MM.1S (cell line): ENCODE data around the gene RAB10.

Experiments
- EZH2 ChIP-seq: fragments of 300-600 bp; sonication (generic); optimal IDR thresholded peaks from 2 replicates; pipeline ENCODE3; 2017; ENCODE audit warnings: low read depth, mild to moderate bottlenecking, antibody characterized with exemption, low read length, mixed read lengths
- EZH2phosphoT487 ChIP-seq: fragments of 300-600 bp; sonication (generic); IDR thresholded peaks from 2 replicates; pipeline ENCODE4 v1.6.1; 2018; ENCODE audit warnings: antibody characterized with exemption, low read length
- TF ChIP-seq, protein P1 (sequence below): fragments of 300-600 bp; sonication (generic); IDR thresholded peaks from 2 replicates; pipeline ENCODE4 v1.5.1; 2016; ENCODE audit warnings: antibody characterized with exemption, low read length, mixed read lengths

DNA sequence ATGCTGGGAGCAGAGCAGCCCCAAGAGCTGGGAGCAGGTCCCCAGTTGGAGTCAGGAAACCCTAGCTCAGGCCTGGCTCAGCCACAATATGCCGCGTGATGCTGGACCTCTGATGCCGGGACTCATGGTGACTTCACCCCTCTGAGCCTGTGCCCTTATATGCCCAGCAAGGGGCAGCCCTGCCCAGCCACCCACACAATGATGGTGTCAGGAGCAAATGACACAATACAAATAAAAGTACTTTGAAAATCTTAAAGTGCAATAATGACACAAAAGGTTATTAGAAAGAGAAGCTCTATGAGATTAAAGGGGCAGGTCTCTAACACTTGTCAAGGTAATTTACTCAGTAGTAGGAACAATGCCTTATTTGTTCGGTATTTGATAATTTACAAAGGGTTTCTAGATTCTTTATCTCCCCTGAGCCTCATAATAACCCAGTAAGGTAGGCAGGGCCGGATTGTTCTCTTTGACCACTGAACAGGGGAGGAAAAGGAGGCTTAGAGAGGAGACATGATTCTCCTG lies 33.3 kb upstream of the RAB10 start:
- TF ChIP-seq, protein P1, sequence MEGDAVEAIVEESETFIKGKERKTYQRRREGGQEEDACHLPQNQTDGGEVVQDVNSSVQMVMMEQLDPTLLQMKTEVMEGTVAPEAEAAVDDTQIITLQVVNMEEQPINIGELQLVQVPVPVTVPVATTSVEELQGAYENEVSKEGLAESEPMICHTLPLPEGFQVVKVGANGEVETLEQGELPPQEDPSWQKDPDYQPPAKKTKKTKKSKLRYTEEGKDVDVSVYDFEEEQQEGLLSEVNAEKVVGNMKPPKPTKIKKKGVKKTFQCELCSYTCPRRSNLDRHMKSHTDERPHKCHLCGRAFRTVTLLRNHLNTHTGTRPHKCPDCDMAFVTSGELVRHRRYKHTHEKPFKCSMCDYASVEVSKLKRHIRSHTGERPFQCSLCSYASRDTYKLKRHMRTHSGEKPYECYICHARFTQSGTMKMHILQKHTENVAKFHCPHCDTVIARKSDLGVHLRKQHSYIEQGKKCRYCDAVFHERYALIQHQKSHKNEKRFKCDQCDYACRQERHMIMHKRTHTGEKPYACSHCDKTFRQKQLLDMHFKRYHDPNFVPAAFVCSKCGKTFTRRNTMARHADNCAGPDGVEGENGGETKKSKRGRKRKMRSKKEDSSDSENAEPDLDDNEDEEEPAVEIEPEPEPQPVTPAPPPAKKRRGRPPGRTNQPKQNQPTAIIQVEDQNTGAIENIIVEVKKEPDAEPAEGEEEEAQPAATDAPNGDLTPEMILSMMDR, result no peak
- TF ChIP-seq EZH2, result no peak
- TF ChIP-seq EZH2phosphoT487, result no peak
